Nephron progenitor cell (in vitro differentiated cells): ENCODE measurements around the gene LBHD2.
A peak's percentile ranks its signal among the peaks of the same experiment; 100 is the strongest.
"Not testable (repeated sequence)": the region's sequence is repeated elsewhere in the genome, so short reads cannot be mapped to it uniquely, and the experiment has no call there.

Experiments
- DNase-seq: peaks from one replicate; pipeline ENCODE4 v3.0.0; 2021
- H3K27ac Mint-ChIP-seq: 2 replicates; pipeline ENCODE4 v1.8.0; 2021; ENCODE audit warnings: mild to moderate bottlenecking, moderate library complexity, mixed read lengths
- H3K27me3 Mint-ChIP-seq: 2 replicates; pipeline ENCODE4 v1.8.0; 2021; ENCODE audit warnings: mild to moderate bottlenecking, low read depth, mixed read lengths; ENCODE audit not compliant: poor library complexity
- H3K36me3 Mint-ChIP-seq: 2 replicates; pipeline ENCODE4 v1.8.0; 2021; ENCODE audit warnings: low read depth, mixed read lengths
- H3K4me1 Mint-ChIP-seq: 2 replicates; pipeline ENCODE4 v1.8.0; 2021; ENCODE audit warnings: mixed read lengths
- H3K4me3 Mint-ChIP-seq: 2 replicates; pipeline ENCODE4 v1.8.0; 2021; ENCODE audit warnings: mild to moderate bottlenecking, moderate library complexity, mixed read lengths
- H3K9me3 Mint-ChIP-seq: 2 replicates; pipeline ENCODE4 v1.8.0; 2021; ENCODE audit warnings: mild to moderate bottlenecking, moderate library complexity, mixed read lengths
- TF ChIP-seq, protein P1 (sequence below): fragments of 200-600 bp; sonication (generic); IDR thresholded peaks from 2 replicates; pipeline ENCODE4 v1.5.0; 2021; ENCODE audit warnings: antibody characterized with exemption

LBHD2 gene

DNA sequence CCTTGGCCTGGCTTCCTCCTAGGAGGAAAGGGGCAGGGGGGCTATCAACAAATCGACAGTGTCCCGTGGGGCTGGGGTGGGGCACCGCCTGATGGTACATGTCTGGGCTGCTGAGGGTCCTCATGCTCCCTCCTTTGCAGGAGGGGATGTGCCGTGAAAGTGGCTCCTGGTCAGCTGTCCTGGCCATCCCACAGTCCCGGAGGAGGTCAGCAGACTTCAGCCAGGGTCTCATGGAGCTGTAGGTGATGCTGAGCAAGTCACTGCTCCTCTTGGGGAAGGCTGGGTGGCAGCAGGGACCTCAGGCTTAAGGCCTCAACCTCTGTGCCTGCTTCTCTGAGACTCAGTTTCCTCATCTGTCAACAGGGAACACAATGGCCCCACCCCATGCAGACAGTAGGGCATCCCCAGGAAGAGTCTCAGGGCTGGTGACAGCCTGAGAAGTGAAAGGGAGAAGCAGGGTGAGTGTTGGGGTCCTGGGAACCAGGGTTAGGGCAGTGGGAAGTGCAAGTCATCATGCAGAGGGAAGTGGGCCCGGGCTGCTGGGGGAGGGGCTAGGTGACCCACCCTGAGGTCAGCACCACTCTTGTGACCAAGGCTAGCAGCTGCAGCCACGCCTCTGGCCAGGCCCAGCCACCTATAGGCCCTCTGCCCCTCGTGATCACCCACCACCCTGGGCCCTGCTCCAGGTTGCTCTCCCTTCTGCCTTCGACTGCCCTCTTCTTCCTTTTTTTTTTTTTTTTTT lies 34.8 kb downstream of the LBHD2 start:
- TF ChIP-seq, protein P1, sequence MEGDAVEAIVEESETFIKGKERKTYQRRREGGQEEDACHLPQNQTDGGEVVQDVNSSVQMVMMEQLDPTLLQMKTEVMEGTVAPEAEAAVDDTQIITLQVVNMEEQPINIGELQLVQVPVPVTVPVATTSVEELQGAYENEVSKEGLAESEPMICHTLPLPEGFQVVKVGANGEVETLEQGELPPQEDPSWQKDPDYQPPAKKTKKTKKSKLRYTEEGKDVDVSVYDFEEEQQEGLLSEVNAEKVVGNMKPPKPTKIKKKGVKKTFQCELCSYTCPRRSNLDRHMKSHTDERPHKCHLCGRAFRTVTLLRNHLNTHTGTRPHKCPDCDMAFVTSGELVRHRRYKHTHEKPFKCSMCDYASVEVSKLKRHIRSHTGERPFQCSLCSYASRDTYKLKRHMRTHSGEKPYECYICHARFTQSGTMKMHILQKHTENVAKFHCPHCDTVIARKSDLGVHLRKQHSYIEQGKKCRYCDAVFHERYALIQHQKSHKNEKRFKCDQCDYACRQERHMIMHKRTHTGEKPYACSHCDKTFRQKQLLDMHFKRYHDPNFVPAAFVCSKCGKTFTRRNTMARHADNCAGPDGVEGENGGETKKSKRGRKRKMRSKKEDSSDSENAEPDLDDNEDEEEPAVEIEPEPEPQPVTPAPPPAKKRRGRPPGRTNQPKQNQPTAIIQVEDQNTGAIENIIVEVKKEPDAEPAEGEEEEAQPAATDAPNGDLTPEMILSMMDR = no peak
- no peaks in the 10 kb centered on the region for H3K36me3 Mint-ChIP-seq
- no peak for DNase-seq
- H3K27me3 Mint-ChIP-seq = peaks cover 4% of the 10 kb centered on the region
- H3K4me1 Mint-ChIP-seq = peaks cover 52% of the 10 kb centered on the region
- H3K9me3 Mint-ChIP-seq = no peaks in the 10 kb centered on the region
- H3K27ac Mint-ChIP-seq = no peak overlapping the region
- no peak overlapping the region for H3K4me3 Mint-ChIP-seq

DNA sequence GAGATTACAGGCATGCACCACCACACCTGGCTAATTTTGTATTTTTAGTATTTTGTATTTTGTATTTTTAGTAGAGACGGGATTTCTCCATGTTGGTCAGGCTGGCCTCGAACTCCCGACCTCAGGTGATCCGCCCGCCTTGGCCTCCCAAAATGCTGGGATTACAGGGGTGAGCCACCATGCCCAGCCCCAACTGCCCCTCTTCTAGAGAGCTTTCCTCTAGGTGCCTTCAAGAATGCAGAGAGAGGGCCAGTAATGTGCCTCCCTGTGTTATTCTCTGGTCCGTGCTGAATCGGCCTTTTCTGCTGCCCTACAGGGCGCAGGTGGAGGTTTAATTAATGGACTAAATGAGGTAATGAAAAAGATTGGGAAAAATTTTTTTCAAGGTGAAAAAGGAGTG lies 35.5 kb downstream of the LBHD2 start:
- not testable (repeated sequence) for H3K27ac Mint-ChIP-seq, H3K9me3 Mint-ChIP-seq, H3K36me3 Mint-ChIP-seq, H3K27me3 Mint-ChIP-seq, DNase-seq, H3K4me3 Mint-ChIP-seq
- H3K4me1 Mint-ChIP-seq = peaks cover 55% of the 10 kb centered on the region

DNA sequence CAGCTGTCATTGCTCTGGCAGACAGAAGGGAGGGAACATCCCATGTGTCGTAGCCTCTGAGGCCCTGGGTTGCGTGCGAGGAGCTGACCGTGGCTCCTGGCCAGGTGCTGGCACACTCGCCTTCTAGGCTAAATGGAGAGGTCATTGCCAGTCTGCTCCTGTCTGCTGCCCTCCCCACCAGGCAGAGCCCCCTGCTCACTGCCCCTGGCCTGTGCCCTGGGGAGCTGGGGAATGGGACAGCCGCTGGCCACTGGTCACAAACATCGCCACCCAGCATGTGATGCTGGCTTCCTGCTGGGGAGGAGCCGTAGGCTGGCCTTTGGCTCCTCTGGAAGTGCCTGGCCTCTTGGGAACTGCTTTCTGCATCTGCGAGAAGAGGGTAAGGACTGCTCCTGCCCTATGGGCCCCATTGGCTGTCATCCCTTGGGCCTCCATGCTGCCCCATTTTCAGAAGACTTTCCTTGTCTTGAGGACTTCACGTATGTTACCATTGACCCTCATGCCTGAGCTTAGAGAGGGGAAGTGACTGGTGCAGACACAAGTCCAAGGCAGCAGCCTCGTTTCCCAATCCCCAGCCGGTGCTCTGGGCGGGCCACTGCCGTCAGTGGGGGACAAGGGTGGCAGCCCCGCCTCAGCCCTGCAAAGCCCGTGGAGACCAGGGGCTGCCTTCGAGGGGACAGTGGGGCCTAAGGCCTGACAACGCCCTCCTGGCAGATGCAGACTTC lies 37.3 kb downstream of the LBHD2 start:
- DNase-seq = no peak
- Mint-ChIP-seq H3K9me3 (no peaks in the 10 kb centered on the region), H3K27me3 (peaks cover 21% of the 10 kb centered on the region), H3K4me3 (no peak overlapping the region), H3K36me3 (no peaks in the 10 kb centered on the region), H3K4me1 (peaks cover 53% of the 10 kb centered on the region), H3K27ac (no peak overlapping the region)
- TF ChIP-seq, protein P1 = no peak

DNA sequence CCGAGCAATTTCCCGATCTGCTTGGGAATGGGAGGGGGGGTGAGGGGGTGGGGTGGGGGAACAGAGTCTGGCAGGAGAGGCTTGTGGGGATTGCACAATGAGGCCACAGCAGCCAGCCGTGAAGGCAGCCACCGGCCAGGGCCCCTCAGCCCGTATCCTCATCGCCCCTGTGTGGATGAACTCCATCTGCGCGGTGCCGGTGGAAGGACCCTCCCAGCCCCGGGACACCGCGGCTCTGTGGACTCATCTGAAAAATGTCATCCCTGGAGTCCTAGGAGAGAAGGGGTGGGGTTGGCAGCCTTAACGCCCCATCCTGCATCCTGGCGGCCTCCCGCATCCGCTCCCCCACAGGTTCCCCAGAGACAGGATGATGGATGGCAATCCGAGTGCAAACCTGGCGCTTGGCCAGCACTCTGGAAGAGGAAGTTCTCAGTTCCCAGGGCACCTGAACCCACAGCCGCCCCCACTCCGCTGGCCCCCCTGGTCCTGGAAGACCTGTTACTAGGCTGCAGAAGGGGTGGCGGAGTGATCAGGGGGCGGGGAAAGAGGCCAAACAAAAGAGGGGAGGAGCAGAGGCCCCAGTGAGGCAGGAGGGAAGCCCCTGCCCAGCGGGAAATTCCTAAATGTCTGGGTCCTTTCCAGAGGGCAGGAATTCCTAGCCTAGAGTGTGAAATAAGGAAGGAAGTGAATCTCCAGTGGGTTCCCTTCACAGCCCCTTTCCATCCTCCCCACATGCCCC lies 38.0 kb downstream of the LBHD2 start:
- peaks cover 51% of the 10 kb centered on the region for H3K4me1 Mint-ChIP-seq
- H3K27me3 Mint-ChIP-seq = peaks cover 24% of the 10 kb centered on the region
- H3K36me3 Mint-ChIP-seq = no peaks in the 10 kb centered on the region
- no peaks in the 10 kb centered on the region for H3K9me3 Mint-ChIP-seq
- peak; percentile 79 for DNase-seq
- TF ChIP-seq, protein P1 = no peak
- peak overlapping the region; percentile 97 for H3K27ac Mint-ChIP-seq
- peak overlapping the region; percentile 60 for H3K4me3 Mint-ChIP-seq

DNA sequence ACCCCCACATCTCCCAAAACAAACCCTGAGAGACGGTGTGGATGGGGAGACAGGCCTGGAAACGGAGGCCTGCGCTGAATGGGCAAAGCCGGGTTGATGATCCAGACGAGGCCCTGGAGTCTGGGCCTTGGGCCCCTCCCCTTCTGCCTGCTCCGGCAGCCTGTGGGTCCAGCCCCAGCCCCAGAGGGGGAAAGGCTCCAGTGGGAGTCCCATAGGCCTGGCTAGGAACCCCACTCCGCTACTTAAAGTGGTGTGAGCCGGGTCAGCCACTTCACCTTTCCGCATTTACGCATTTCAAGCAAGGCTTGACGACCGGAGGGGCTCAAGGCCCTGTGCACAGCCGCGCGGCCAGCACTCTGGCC lies 38.6 kb downstream of the LBHD2 start:
- Mint-ChIP-seq H3K36me3 (no peaks in the 10 kb centered on the region), H3K27ac (peak overlapping the region; percentile 97), H3K9me3 (no peaks in the 10 kb centered on the region), H3K4me3 (peak overlapping the region; percentile 60), H3K27me3 (peaks cover 28% of the 10 kb centered on the region), H3K4me1 (peaks cover 51% of the 10 kb centered on the region)
- TF ChIP-seq, protein P1 = no peak
- no peak for DNase-seq

DNA sequence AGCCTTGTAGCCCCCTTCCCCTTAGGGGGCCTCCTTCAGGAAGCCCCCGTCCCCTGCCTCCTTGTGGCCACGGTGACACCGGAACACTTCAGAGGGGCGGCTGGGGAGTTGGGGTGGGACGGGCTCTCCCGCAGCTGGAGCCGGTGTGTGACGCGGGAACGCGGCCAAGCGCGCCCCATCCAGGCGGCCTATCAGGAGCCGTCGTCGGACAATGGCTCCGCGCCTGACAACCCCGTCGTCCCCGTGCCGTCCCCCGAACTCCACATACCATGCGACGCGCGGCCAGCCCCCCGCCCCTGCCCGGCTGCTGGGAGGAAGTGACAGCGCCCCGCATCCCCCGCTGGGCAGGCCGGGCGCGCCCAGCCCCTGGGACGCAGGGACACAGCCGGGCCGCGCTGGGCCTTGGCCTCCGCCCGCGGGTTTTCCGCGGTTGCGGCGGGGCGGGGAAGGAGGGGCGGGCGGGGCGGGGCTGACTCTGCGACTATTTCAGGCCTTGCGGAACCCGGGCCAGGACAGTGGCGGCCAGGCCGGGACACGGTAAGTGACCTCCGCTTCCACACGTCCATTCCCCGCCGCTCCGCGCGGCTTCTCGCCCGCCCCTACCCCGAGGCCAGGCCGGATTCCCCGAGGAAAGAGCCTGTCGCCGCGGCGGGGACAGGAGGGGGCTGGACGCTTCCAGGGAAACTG lies 39.1 kb downstream of the LBHD2 start, which contains the start of gene TNFAIP2:
TNFAIP2 (plus strand) TSS at position 515 of the 687 bp plus-strand sequence. CDS start 2,997 bp downstream, outside the sequence.
- DNase-seq = peak; percentile 63
- Mint-ChIP-seq H3K27ac (peak within 1 kb of the TSS; percentile 97), H3K9me3 (no peaks in the 10 kb centered on the region), H3K4me1 (peaks cover 47% of the 10 kb centered on the region), H3K36me3 (no peaks in the 10 kb centered on the region), H3K4me3 (peak within 1 kb of the TSS; percentile 60), H3K27me3 (peaks cover 33% of the 10 kb centered on the region)
- TF ChIP-seq, protein P1 = no peak
